BLaER1 (cell line): ENCODE results near the gene AHNAK2.
"Not testable (repeated sequence)": the region's sequence is repeated elsewhere in the genome, so short reads cannot be mapped to it uniquely, and the experiment has no call there.

Experiments used
- H3K27ac ChIP-seq: shearing (Covaris generic); formaldehyde crosslinking; 2 replicates; pipeline ENCODE4 v1.8.1; 2022
- H3K27me3 ChIP-seq: shearing (Covaris generic); formaldehyde crosslinking; 2 replicates; pipeline ENCODE4 v1.8.1; 2022
- H3K36me3 ChIP-seq: shearing (Covaris generic); formaldehyde crosslinking; 2 replicates; pipeline ENCODE4 v1.8.1; 2022
- H3K4me1 ChIP-seq: shearing (Covaris generic); formaldehyde crosslinking; 2 replicates; pipeline ENCODE4 v1.8.1; 2022
- H3K4me2 ChIP-seq: shearing (Covaris generic); formaldehyde crosslinking; 2 replicates; pipeline ENCODE4 v1.8.1; 2022
- H3K4me3 ChIP-seq: shearing (Covaris generic); formaldehyde crosslinking; 2 replicates; pipeline ENCODE4 v1.8.1; 2022
- H3K9ac ChIP-seq: shearing (Covaris generic); formaldehyde crosslinking; 2 replicates; pipeline ENCODE4 v1.8.1; 2022
- H3K9me3 ChIP-seq: shearing (Covaris generic); formaldehyde crosslinking; 2 replicates; pipeline ENCODE4 v1.8.1; 2022
- H4K20me1 ChIP-seq: shearing (Covaris generic); formaldehyde crosslinking; 2 replicates; pipeline ENCODE4 v1.8.1; 2022
- Cebpa-rat ChIP-seq: shearing (Covaris generic); IDR thresholded peaks from 2 replicates; pipeline ENCODE4 v1.8.1; 2022

Gene AHNAK2

DNA sequence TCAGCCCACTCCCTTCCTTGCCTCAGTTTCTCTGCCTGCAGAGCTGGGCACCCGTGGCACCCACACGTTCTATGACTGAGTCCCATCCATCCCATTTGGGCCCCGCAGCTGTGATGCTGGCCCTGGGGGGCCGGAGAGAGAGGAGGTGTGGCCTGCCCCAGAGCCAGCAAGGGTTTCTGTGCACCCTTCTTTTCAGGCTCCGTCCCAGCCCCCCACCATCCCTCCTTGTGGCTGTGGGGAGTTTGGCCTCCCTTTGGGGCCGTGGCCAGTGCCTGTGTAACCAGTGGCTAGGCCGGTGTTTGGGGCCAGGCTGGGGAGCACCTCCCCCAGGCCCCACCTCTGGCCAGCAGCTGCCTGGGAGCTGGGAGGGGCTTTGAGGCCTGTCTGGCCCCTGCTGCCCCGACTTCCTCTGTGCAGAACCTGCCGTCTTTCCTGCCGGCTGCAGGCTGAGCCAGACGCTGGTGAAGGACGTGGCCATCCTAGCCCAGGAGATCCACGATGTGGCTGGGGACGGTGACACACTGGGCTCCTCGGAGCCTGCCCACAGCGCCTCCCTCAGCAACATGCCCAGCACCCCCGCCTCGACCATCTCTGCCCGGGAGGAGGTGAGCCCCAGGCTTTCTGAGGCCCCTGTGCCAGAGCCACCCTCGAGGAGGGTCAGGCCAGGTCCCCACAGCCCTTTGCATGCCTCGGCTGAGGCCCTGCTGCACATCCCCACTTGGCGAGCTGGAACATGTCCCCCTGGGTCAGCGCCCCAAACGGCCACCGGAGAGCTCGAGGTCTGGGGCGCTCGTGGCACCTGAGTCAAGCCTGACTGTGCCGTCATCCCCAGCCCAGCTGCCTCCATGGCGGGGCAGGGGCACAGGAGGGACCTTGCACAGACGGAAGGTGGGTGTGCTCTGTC is 85.4 kb downstream of the AHNAK2 start:
- no peak overlapping the region for H3K4me3 ChIP-seq
- TF ChIP-seq Cebpa-rat = no peak
- H3K9ac ChIP-seq = no peak overlapping the region
- no peaks in the 10 kb centered on the region for H3K36me3 ChIP-seq
- H4K20me1 ChIP-seq = no peaks in the 10 kb centered on the region
- H3K27me3 ChIP-seq = no peaks in the 10 kb centered on the region
- H3K4me2 ChIP-seq = peak overlapping the region; percentile 70
- no peaks in the 10 kb centered on the region for H3K9me3 ChIP-seq
- no peak overlapping the region for H3K27ac ChIP-seq
- peaks cover 54% of the 10 kb centered on the region for H3K4me1 ChIP-seq

DNA sequence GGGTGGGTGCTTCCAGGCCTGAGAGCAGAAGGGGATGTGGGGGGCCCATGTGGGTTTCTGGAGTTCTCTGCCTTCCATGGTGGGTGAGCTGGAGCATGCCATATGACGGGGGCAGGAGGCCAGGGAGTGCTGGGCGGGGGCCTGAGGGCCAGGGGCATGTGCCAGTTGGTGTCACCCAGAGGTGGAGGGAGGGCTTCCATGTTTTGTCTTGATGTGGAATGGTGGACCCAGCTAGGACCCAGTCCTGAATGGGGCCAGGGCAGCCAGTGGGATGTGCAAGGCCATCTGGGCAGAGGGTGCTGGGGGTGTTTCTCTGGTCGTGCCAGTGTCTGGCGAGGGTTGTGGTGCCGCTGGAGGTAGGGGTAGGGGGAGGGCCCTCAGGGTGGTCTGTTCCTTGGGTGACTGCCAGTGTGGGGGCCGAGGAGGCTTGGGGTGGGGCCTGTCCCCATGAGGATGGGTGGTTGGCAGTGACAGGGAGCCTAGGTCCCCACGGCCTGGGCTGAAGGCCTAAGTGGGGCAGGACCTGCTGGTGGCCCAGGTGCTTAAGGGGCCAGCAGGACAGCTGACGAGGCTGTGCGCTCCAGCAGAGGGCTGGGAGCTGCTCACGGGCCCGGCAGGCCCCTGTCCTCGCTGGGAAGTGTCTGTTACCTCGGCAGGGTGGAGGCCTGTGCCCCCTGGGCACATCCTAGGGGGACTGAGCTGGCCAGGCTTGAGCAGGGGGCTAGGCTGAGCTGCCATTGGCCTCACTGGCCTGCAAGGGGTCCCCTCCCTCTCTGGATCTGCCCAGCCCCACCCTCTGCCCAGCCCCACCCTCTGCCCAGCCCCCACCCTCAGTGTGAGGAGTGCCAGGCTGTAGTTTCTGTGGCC is 86.3 kb downstream of the AHNAK2 start:
- Histone ChIP-seq H3K27ac (no peak overlapping the region), H3K9ac (no peak overlapping the region), H3K36me3 (peaks cover 7% of the 10 kb centered on the region; the same call in 1 of the 2 replicates), H3K27me3 (no peaks in the 10 kb centered on the region), H4K20me1 (no peaks in the 10 kb centered on the region), H3K9me3 (no peaks in the 10 kb centered on the region), H3K4me2 (no peak overlapping the region; the same call in 1 of the 2 replicates), H3K4me3 (no peak overlapping the region), H3K4me1 (peaks cover 48% of the 10 kb centered on the region)
- TF ChIP-seq Cebpa-rat = no peak

DNA sequence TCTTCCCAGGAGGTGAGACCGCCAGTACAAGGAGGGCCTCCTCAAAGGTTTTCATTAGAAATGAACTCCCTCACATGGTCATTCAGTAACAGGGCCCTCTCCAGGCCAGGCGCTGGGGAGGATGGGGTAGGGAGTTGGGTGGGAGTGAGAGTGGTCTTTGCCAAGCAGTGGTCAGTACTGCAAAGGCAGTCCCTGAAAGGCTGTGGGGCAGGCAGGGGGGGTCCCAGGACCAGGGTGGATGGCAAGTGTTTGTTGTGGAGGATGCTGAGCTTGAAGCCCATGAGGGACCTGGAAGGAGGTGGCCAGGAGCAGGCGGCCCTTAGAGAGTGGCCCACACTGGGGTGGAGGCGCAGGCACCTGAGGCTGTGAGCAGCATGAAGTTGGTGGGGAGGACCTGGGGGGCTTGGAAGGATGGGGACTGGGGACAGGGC is 87.0 kb downstream of the AHNAK2 start:
- TF ChIP-seq Cebpa-rat = no peak
- H3K4me2 ChIP-seq = no peak overlapping the region
- H3K27ac ChIP-seq = no peak overlapping the region
- no peak overlapping the region for H3K4me3 ChIP-seq
- H4K20me1 ChIP-seq = no peaks in the 10 kb centered on the region
- H3K27me3 ChIP-seq = no peaks in the 10 kb centered on the region
- H3K4me1 ChIP-seq = peaks cover 43% of the 10 kb centered on the region
- no peaks in the 10 kb centered on the region for H3K9me3 ChIP-seq
- no peak overlapping the region for H3K9ac ChIP-seq
- peaks cover 8% of the 10 kb centered on the region; the same call in 1 of the 2 replicates for H3K36me3 ChIP-seq

DNA sequence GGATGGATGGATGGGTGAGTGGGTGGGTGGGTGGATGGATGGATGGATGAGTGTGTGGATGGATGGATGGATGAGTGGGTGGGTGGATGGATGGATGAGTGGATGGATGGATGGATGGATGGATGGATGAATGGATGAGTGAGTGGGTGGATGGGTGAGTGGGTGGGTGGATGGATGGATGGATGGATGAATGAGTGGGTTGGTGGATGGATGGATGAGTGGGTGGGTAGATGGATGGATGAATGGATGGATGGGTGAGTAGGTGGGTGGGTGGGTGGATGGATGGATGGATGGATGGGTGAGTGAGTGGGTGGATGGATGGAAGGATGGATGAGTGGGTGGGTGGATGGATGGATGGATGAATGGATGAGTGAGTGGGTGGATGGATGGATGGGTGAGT is 87.9 kb downstream of the AHNAK2 start:
- H3K4me1 ChIP-seq = peaks cover 35% of the 10 kb centered on the region
- not testable (repeated sequence) for H3K4me3 ChIP-seq, H4K20me1 ChIP-seq, H3K36me3 ChIP-seq, H3K27me3 ChIP-seq, H3K4me2 ChIP-seq, H3K9ac ChIP-seq, H3K27ac ChIP-seq, H3K9me3 ChIP-seq

DNA sequence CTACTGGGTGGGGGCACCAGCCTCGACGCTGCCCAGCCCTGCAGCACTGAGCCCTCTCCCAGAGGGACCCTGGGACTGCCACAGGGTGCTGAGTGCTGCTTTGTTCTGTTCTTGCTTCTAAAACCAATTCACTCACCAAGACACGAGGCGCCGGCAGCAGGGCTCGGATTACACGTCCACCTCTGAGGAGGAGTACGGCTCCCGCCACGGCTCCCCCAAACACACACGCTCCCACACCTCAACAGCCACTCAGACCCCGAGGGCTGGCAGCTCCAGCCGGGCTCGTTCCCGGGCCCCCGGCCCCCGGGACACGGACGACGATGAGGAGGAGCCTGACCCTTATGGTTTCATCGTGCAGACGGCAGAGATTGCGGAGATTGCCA is 88.8 kb downstream of the AHNAK2 start:
- Histone ChIP-seq H3K4me1 (peaks cover 30% of the 10 kb centered on the region), H3K27me3 (peaks cover 6% of the 10 kb centered on the region; the same call in 1 of the 2 replicates), H3K27ac (no peak overlapping the region), H4K20me1 (no peaks in the 10 kb centered on the region), H3K4me3 (no peak overlapping the region), H3K36me3 (peaks cover 8% of the 10 kb centered on the region; the same call in 1 of the 2 replicates), H3K9ac (no peak overlapping the region), H3K4me2 (no peak overlapping the region), H3K9me3 (no peaks in the 10 kb centered on the region)
- TF ChIP-seq Cebpa-rat = no peak

DNA sequence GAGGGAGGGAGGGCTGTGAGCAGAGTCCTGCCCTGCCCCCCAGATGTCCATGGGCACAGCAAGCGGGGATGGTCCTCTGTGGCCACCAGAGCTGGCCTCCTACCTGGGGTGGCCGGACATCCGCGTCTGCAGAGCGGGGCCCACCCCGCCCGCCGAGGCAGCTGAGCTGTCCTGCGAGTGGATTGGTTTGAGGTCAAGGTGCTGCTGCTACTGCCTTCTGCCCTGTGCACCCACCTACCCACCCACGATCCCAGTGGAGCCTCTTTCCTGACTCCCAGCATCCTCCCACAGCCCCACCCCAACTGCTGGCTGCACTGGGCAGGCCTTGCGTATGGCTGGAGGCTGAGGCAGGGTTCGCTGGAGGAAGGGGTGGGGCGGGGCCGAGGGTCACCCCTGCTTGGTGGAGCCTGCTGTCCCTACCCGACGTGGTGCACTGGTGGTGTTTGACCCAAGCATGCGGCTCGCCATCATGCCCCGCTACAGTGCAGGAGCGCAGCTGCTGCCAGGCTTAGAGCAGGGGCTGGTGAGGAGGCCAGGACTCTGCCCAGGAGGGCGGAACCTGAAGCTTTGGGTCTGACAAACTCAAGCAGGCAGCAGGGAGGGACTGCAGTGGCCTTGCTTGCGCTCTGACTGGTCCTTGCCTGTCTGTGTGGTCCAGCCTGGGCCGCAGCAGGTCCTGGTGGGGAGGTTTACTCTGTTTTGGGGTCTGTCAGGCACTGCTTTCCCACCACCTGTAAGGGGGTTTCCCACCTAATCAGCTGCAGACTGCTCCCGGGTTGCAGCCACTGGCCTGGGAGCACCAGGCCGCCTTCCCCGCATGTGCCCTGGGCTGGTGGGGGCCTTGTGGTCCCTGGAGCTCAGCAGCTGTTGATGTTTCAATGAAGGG is 89.4 kb downstream of the AHNAK2 start:
- Histone ChIP-seq H3K27ac (no peak overlapping the region), H3K27me3 (peaks cover 6% of the 10 kb centered on the region; the same call in 1 of the 2 replicates), H4K20me1 (no peaks in the 10 kb centered on the region), H3K36me3 (peaks cover 8% of the 10 kb centered on the region; the same call in 1 of the 2 replicates), H3K9ac (no peak overlapping the region), H3K4me3 (no peak overlapping the region), H3K4me1 (peaks cover 24% of the 10 kb centered on the region), H3K4me2 (no peak overlapping the region), H3K9me3 (no peaks in the 10 kb centered on the region)
- TF ChIP-seq Cebpa-rat = no peak

DNA sequence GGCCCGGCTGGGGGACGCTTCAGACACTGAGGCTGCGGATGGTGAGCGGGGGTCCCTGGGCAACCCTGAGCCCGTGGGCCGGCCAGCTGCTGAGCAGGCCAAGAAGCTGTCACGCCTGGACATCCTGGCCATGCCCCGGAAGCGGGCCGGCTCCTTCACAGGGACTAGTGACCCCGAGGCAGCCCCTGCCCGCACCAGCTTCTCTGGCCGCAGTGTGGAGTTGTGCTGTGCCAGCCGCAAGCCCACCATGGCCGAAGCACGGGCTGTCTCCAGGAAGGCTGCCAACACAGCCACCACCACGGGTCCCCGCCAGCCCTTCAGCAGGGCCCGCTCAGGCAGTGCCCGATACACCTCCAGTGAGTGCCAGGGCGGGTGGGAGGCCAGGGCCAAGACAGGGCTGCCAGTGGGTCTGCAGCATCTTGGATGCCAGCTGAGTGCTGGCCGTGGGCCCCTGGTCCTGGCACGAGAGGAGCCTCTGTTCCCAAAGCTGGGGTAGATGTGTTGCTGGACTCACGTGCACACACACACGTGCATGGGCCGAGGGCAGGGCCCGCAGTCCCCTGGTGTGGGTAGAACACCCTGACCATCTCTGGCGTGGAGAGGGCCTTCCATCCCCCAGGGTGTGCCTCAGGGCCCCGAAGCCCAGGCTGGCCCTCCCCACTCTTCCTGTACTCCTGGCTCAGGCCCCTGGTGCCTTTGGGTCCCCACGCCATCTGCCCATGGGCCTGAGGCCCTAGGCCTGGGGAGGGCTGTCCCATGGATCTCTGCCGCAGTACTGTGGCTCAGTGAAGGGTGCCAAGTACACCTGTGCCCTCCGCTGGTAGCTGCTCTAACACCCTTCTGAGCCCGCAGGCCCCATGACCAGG is 90.3 kb downstream of the AHNAK2 start:
- H3K27me3 ChIP-seq = peaks cover 6% of the 10 kb centered on the region; the same call in 1 of the 2 replicates
- H4K20me1 ChIP-seq = no peaks in the 10 kb centered on the region
- no peak overlapping the region for H3K4me2 ChIP-seq
- peaks cover 24% of the 10 kb centered on the region for H3K4me1 ChIP-seq
- H3K9ac ChIP-seq = no peak overlapping the region
- TF ChIP-seq Cebpa-rat = no peak
- no peaks in the 10 kb centered on the region for H3K9me3 ChIP-seq
- peaks cover 8% of the 10 kb centered on the region; the same call in 1 of the 2 replicates for H3K36me3 ChIP-seq
- H3K4me3 ChIP-seq = no peak overlapping the region
- no peak overlapping the region for H3K27ac ChIP-seq
